ENCODE results near the gene SLC37A1. TPM values are rescaled to one million over a fixed set of nuclear protein-coding genes. Genes with fewer than 3 reads are reported as not detected.

The SLC37A1 gene
- total and polyA plus RNA-seq, 5 donors from 2014 or later: 2.8 to 18.8 (median 3.6) TPM

- H3K36me3 Mint-ChIP-seq: peaks cover 48% of the 10 kb centered on the region
- DNase-seq (no peak), ATAC-seq (ENCODE audit: low read depth in 2 of 2) (no peak)
- Histone ChIP-seq H3K9me3 (ENCODE audit: control insufficient read depth in 2 of 2, low read length in 2 of 2) (no peaks in the 10 kb centered on the region), H3K27me3 (ENCODE audit: control insufficient read depth, insufficient read depth, low read length) (no peaks in the 10 kb centered on the region), H3K4me3 (ENCODE audit: low read depth, low read length) (no peak overlapping the region), H3K36me3 (ENCODE audit: control insufficient read depth, insufficient read depth, low read length) (peaks cover 37% of the 10 kb centered on the region), H3K27ac (ENCODE audit: insufficient read depth, low read length, poor library complexity, severe bottlenecking) (no peak overlapping the region), H3K4me1 (ENCODE audit: control insufficient read depth, insufficient read depth, low read length, poor library complexity, severe bottlenecking) (peaks cover 4% of the 10 kb centered on the region)
- no peaks in the 10 kb centered on the region for H3K9me3 Mint-ChIP-seq
- H3K27ac Mint-ChIP-seq: peak overlapping the region in 1 of 3 donors; percentile 54
- peaks cover 13 to 49% (median 32%) of the 10 kb centered on the region in 4 donors for H3K4me1 Mint-ChIP-seq
- H3K4me3 Mint-ChIP-seq: no peak overlapping the region
- no peaks in the 10 kb centered on the region for H3K27me3 Mint-ChIP-seq
Observed at GRCh38 chr21:42521384-42521783, 7.7 kb downstream of the SLC37A1 start.

- H3K27ac Mint-ChIP-seq: no peak overlapping the region
- peaks cover 44% of the 10 kb centered on the region for H3K36me3 Mint-ChIP-seq
- H3K36me3 ChIP-seq (ENCODE audit: control insufficient read depth, insufficient read depth, low read length): peaks cover 37% of the 10 kb centered on the region
Observed at GRCh38 chr21:42521805-42522204, 8.2 kb downstream of the SLC37A1 start.

GRCh38 chr21:42522271-42522670, 8.6 kb downstream of the SLC37A1 start:
- peaks cover 13 to 47% (median 37%) of the 10 kb centered on the region in 4 donors for H3K4me1 Mint-ChIP-seq
- DNase-seq (no peak), ATAC-seq (ENCODE audit: low read depth in 2 of 2) (no peak)
- Histone ChIP-seq H3K9me3 (ENCODE audit: control insufficient read depth in 2 of 2, low read length in 2 of 2) (no peaks in the 10 kb centered on the region), H3K4me1 (ENCODE audit: control insufficient read depth, insufficient read depth, low read length, poor library complexity, severe bottlenecking) (peaks cover 11% of the 10 kb centered on the region), H3K4me3 (ENCODE audit: low read depth, low read length) (no peak overlapping the region), H3K36me3 (ENCODE audit: control insufficient read depth, insufficient read depth, low read length) (peaks cover 37% of the 10 kb centered on the region), H3K27me3 (ENCODE audit: control insufficient read depth, insufficient read depth, low read length) (no peaks in the 10 kb centered on the region), H3K27ac (ENCODE audit: insufficient read depth, low read length, poor library complexity, severe bottlenecking) (no peak overlapping the region)
- H3K9me3 Mint-ChIP-seq: no peaks in the 10 kb centered on the region
- H3K27ac Mint-ChIP-seq: no peak overlapping the region
- no peak overlapping the region for H3K4me3 Mint-ChIP-seq
- H3K27me3 Mint-ChIP-seq: no peaks in the 10 kb centered on the region
- peaks cover 39% of the 10 kb centered on the region for H3K36me3 Mint-ChIP-seq

More at GRCh38 chr21:42521805-42522204, 8.2 kb downstream of the SLC37A1 start:
- Mint-ChIP-seq H3K4me3 (no peak overlapping the region), H3K27me3 (no peaks in the 10 kb centered on the region), H3K9me3 (no peaks in the 10 kb centered on the region), H3K4me1 (peaks cover 13 to 47% (median 35%) of the 10 kb centered on the region in 4 donors)
- Histone ChIP-seq H3K27ac (ENCODE audit: insufficient read depth, low read length, poor library complexity, severe bottlenecking) (no peak overlapping the region), H3K4me1 (ENCODE audit: control insufficient read depth, insufficient read depth, low read length, poor library complexity, severe bottlenecking) (peaks cover 6% of the 10 kb centered on the region), H3K4me3 (ENCODE audit: low read depth, low read length) (no peak overlapping the region), H3K27me3 (ENCODE audit: control insufficient read depth, insufficient read depth, low read length) (no peaks in the 10 kb centered on the region), H3K9me3 (ENCODE audit: control insufficient read depth in 2 of 2, low read length in 2 of 2) (no peaks in the 10 kb centered on the region)
- no peak for DNase-seq
- ATAC-seq (ENCODE audit: low read depth in 2 of 2): no peak

- Mint-ChIP-seq H3K9me3 (no peaks in the 10 kb centered on the region), H3K4me1 (peaks cover 15 to 47% (median 41%) of the 10 kb centered on the region in 4 donors), H3K4me3 (no peak overlapping the region), H3K27ac (no peak overlapping the region), H3K36me3 (peaks cover 34% of the 10 kb centered on the region), H3K27me3 (no peaks in the 10 kb centered on the region)
- Histone ChIP-seq H3K36me3 (ENCODE audit: control insufficient read depth, insufficient read depth, low read length) (peaks cover 35% of the 10 kb centered on the region), H3K27me3 (ENCODE audit: control insufficient read depth, insufficient read depth, low read length) (no peaks in the 10 kb centered on the region), H3K4me1 (ENCODE audit: control insufficient read depth, insufficient read depth, low read length, poor library complexity, severe bottlenecking) (peaks cover 16% of the 10 kb centered on the region), H3K27ac (ENCODE audit: insufficient read depth, low read length, poor library complexity, severe bottlenecking) (no peak overlapping the region), H3K9me3 (ENCODE audit: control insufficient read depth in 2 of 2, low read length in 2 of 2) (no peaks in the 10 kb centered on the region), H3K4me3 (ENCODE audit: low read depth, low read length) (no peak overlapping the region)
- ATAC-seq (ENCODE audit: low read depth in 2 of 2) (no peak), DNase-seq (no peak)
Observed at GRCh38 chr21:42522771-42523170, 9.1 kb downstream of the SLC37A1 start.

GRCh38 chr21:42523211-42523610, 9.6 kb downstream of the SLC37A1 start:
- ATAC-seq (ENCODE audit: low read depth in 2 of 2) (no peak), DNase-seq (no peak)
- peaks cover 33% of the 10 kb centered on the region for H3K36me3 Mint-ChIP-seq
- H3K27ac Mint-ChIP-seq: no peak overlapping the region
- no peaks in the 10 kb centered on the region for H3K9me3 Mint-ChIP-seq
- Histone ChIP-seq H3K27ac (ENCODE audit: insufficient read depth, low read length, poor library complexity, severe bottlenecking) (no peak overlapping the region), H3K9me3 (ENCODE audit: control insufficient read depth in 2 of 2, low read length in 2 of 2) (no peaks in the 10 kb centered on the region), H3K27me3 (ENCODE audit: control insufficient read depth, insufficient read depth, low read length) (no peaks in the 10 kb centered on the region), H3K36me3 (ENCODE audit: control insufficient read depth, insufficient read depth, low read length) (peaks cover 33% of the 10 kb centered on the region), H3K4me1 (ENCODE audit: control insufficient read depth, insufficient read depth, low read length, poor library complexity, severe bottlenecking) (peaks cover 20% of the 10 kb centered on the region), H3K4me3 (ENCODE audit: low read depth, low read length) (no peak overlapping the region)
- H3K4me3 Mint-ChIP-seq: no peak overlapping the region
- H3K4me1 Mint-ChIP-seq: peaks cover 18 to 48% (median 44%) of the 10 kb centered on the region in 4 donors
- H3K27me3 Mint-ChIP-seq: no peaks in the 10 kb centered on the region

GRCh38 chr21:42523941-42524340, 10.3 kb downstream of the SLC37A1 start:
- Histone ChIP-seq H3K27ac (ENCODE audit: insufficient read depth, low read length, poor library complexity, severe bottlenecking) (no peak overlapping the region), H3K9me3 (ENCODE audit: control insufficient read depth in 2 of 2, low read length in 2 of 2) (no peaks in the 10 kb centered on the region), H3K4me1 (ENCODE audit: control insufficient read depth, insufficient read depth, low read length, poor library complexity, severe bottlenecking) (peaks cover 25% of the 10 kb centered on the region), H3K36me3 (ENCODE audit: control insufficient read depth, insufficient read depth, low read length) (peaks cover 27% of the 10 kb centered on the region), H3K27me3 (ENCODE audit: control insufficient read depth, insufficient read depth, low read length) (no peaks in the 10 kb centered on the region), H3K4me3 (ENCODE audit: low read depth, low read length) (no peak overlapping the region)
- Mint-ChIP-seq H3K4me3 (no peak overlapping the region), H3K27ac (peak overlapping the region in 1 of 3 donors; percentile 90), H3K27me3 (no peaks in the 10 kb centered on the region), H3K4me1 (peaks cover 18 to 53% (median 44%) of the 10 kb centered on the region in 4 donors), H3K9me3 (no peaks in the 10 kb centered on the region), H3K36me3 (peaks cover 27% of the 10 kb centered on the region)
- ATAC-seq (ENCODE audit: low read depth in 2 of 2) (no peak), DNase-seq (no peak)

- peaks cover 23% of the 10 kb centered on the region for H3K36me3 Mint-ChIP-seq
- H3K4me3 Mint-ChIP-seq: peak overlapping the region in 2 of 4 donors; percentile 13 to 26
- no peak overlapping the region for H3K4me3 ChIP-seq (ENCODE audit: low read depth, low read length)
- H3K4me1 ChIP-seq (ENCODE audit: control insufficient read depth, insufficient read depth, low read length, poor library complexity, severe bottlenecking): peaks cover 25% of the 10 kb centered on the region
- DNase-seq (peak in 1 of 3 donors; percentile 10), ATAC-seq (ENCODE audit: low read depth in 2 of 2) (peak; percentile 18 to 32)
- H3K27me3 ChIP-seq (ENCODE audit: control insufficient read depth, insufficient read depth, low read length): no peaks in the 10 kb centered on the region
- H3K9me3 Mint-ChIP-seq: no peaks in the 10 kb centered on the region
- no peaks in the 10 kb centered on the region for H3K9me3 ChIP-seq (ENCODE audit: control insufficient read depth in 2 of 2, low read length in 2 of 2)
- H3K36me3 ChIP-seq (ENCODE audit: control insufficient read depth, insufficient read depth, low read length): peaks cover 21% of the 10 kb centered on the region
- H3K27ac Mint-ChIP-seq: peak overlapping the region in 2 of 3 donors; percentile 62 to 90
- no peak overlapping the region for H3K27ac ChIP-seq (ENCODE audit: insufficient read depth, low read length, poor library complexity, severe bottlenecking)
- H3K4me1 Mint-ChIP-seq: peaks cover 16 to 50% (median 44%) of the 10 kb centered on the region in 4 donors
- H3K27me3 Mint-ChIP-seq: no peaks in the 10 kb centered on the region
Observed at GRCh38 chr21:42524341-42525028, 10.8 kb downstream of the SLC37A1 start.
